ENCODE data around the gene COL8A1. TPM values are rescaled to one million over a fixed set of nuclear protein-coding genes. Genes with fewer than 3 reads are reported as not detected.

The COL8A1 gene
- total and polyA plus RNA-seq, 2 experiments from 2014 or later: 0.41 to 2.4 TPM

DNA sequence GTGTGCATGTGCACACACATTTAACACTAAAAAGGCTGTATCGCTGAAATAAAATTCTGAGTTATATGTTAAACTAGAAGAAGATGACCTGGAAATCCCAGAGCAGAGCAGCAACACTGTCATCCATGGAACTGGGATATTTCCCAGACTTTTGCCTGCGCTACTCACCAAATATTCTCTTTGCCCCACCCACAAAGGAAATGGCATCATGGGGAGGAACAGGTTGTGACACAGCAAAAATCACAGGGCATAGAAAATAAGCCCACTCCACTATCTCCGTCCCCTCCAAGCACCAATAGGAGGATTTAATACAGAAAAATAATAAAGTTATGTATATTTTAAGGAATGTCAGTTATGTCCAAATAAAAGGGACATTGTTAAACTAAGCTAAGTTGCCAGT lies 71.7 kb downstream of the COL8A1 start:
- H4K20me1 ChIP-seq (ENCODE audit: insufficient read depth, poor library complexity, severe bottlenecking): no peaks in the 10 kb centered on the region
- no peak overlapping the region for H3K4me2 ChIP-seq
- TF ChIP-seq EZH2phosphoT487 (IDR thresholded peaks at IDR 0.05; ENCODE audit: low read depth, severe bottlenecking, unreplicated experiment): no peak
- TF ChIP-seq, protein P1, sequence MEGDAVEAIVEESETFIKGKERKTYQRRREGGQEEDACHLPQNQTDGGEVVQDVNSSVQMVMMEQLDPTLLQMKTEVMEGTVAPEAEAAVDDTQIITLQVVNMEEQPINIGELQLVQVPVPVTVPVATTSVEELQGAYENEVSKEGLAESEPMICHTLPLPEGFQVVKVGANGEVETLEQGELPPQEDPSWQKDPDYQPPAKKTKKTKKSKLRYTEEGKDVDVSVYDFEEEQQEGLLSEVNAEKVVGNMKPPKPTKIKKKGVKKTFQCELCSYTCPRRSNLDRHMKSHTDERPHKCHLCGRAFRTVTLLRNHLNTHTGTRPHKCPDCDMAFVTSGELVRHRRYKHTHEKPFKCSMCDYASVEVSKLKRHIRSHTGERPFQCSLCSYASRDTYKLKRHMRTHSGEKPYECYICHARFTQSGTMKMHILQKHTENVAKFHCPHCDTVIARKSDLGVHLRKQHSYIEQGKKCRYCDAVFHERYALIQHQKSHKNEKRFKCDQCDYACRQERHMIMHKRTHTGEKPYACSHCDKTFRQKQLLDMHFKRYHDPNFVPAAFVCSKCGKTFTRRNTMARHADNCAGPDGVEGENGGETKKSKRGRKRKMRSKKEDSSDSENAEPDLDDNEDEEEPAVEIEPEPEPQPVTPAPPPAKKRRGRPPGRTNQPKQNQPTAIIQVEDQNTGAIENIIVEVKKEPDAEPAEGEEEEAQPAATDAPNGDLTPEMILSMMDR (IDR thresholded peaks at IDR 0.05; ENCODE audit: poor library complexity): no peak
- TF ChIP-seq EZH2 (IDR thresholded peaks at IDR 0.05; ENCODE audit: borderline replicate concordance): no peak
- H3K27ac ChIP-seq: no peak overlapping the region
- H3K36me3 ChIP-seq (replicated peaks; ENCODE audit: insufficient read depth, low read depth): no peaks in the 10 kb centered on the region
- no peaks in the 10 kb centered on the region for H3K9me2 ChIP-seq (replicated peaks; ENCODE audit: insufficient read depth)
- peaks cover 5% of the 10 kb centered on the region for H3K4me1 ChIP-seq (ENCODE audit: insufficient read depth)
- WGBS (ENCODE audit: low lambda C conversion rate, missing lambda C conversion rate): 96% methylated on average over 3 of the region's 3 CpGs
- H3K27me3 ChIP-seq: no peaks in the 10 kb centered on the region
- no peak overlapping the region for H2AFZ ChIP-seq
- H3K4me3 ChIP-seq: no peak overlapping the region
- H3K9me3 ChIP-seq (ENCODE audit: low read depth): no peaks in the 10 kb centered on the region
- no peaks in the 10 kb centered on the region for H3K79me2 ChIP-seq
- DNase-seq (ENCODE audit: low spot score): no peak

GRCh38 chr3:99711351-99711750 lies 73.0 kb downstream of the COL8A1 start:
- H3K9me3 ChIP-seq (ENCODE audit: low read depth): no peaks in the 10 kb centered on the region
- no peak overlapping the region for H3K27ac ChIP-seq
- no peak for DNase-seq (ENCODE audit: low spot score)
- H3K79me2 ChIP-seq: no peaks in the 10 kb centered on the region
- H3K4me2 ChIP-seq: no peak overlapping the region
- H3K4me1 ChIP-seq (ENCODE audit: insufficient read depth): peaks cover 5% of the 10 kb centered on the region
- TF ChIP-seq EZH2phosphoT487 (IDR thresholded peaks at IDR 0.05; ENCODE audit: low read depth, severe bottlenecking, unreplicated experiment) (no peak), EZH2 (IDR thresholded peaks at IDR 0.05; ENCODE audit: borderline replicate concordance) (no peak)
- TF ChIP-seq, protein P1 (IDR thresholded peaks at IDR 0.05; ENCODE audit: poor library complexity): no peak
- no peaks in the 10 kb centered on the region for H3K36me3 ChIP-seq (replicated peaks; ENCODE audit: insufficient read depth, low read depth)
- H3K4me3 ChIP-seq: no peak overlapping the region
- H2AFZ ChIP-seq: no peak overlapping the region
- no peaks in the 10 kb centered on the region for H3K9me2 ChIP-seq (replicated peaks; ENCODE audit: insufficient read depth)
- WGBS (ENCODE audit: low lambda C conversion rate, missing lambda C conversion rate): 68% methylated on average over 4 of the region's 4 CpGs
- no peaks in the 10 kb centered on the region for H3K27me3 ChIP-seq
- H4K20me1 ChIP-seq (ENCODE audit: insufficient read depth, poor library complexity, severe bottlenecking): no peaks in the 10 kb centered on the region

DNA sequence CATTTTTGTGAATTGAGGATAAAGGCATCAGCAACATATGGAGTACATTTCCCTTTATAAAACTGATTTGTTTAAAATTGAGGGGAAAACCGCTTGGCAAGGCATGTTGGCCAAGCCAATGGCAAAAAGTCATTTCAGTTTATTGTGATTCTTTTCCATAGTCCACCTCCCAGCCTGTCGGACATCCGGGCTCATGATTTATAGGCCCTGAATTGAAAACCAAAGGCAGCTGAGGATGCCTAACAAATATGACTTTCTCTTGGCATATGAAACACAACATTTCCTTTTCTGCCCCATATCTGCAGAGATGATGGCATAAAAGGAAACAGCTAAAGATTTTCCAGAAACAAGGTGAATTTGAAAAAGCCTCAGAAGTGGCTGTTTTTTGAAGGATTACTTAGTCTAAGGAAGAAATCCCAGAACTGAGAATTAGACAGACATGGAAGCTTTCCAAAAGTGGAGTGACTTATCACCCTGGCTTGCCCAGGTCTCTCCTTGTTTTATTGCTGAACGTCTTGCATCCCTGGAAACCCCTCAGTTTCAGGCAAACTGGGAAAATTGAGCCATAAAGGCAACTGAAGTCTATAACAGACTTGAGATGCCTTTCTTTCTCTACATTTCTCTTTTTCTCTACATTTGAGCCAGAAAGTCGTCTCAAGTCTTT lies 74.0 kb downstream of the COL8A1 start:
- DNase-seq (ENCODE audit: low spot score): no peak
- Histone ChIP-seq H3K9me3 (ENCODE audit: low read depth) (no peaks in the 10 kb centered on the region), H3K4me1 (ENCODE audit: insufficient read depth) (peaks cover 5% of the 10 kb centered on the region), H3K27me3 (no peaks in the 10 kb centered on the region), H3K9me2 (replicated peaks; ENCODE audit: insufficient read depth) (no peaks in the 10 kb centered on the region), H3K4me3 (no peak overlapping the region), H3K79me2 (no peaks in the 10 kb centered on the region), H3K4me2 (no peak overlapping the region), H4K20me1 (ENCODE audit: insufficient read depth, poor library complexity, severe bottlenecking) (no peaks in the 10 kb centered on the region), H2AFZ (no peak overlapping the region), H3K36me3 (replicated peaks; ENCODE audit: insufficient read depth, low read depth) (no peaks in the 10 kb centered on the region), H3K27ac (no peak overlapping the region)
- WGBS (ENCODE audit: low lambda C conversion rate, missing lambda C conversion rate): 59% methylated on average over 5 of the region's 5 CpGs
- TF ChIP-seq EZH2phosphoT487 (IDR thresholded peaks at IDR 0.05; ENCODE audit: low read depth, severe bottlenecking, unreplicated experiment) (no peak), EZH2 (IDR thresholded peaks at IDR 0.05; ENCODE audit: borderline replicate concordance) (no peak)
- TF ChIP-seq, protein P1 (IDR thresholded peaks at IDR 0.05; ENCODE audit: poor library complexity): no peak
